A549 (cell line): Measurements from ENCODE around the gene CFAP97. TPM values are rescaled to one million over a fixed set of nuclear protein-coding genes. Genes with fewer than 3 reads are reported as not detected.

Source experiments
- ATAC-seq, 2 experiments: fragments of 200-7000 bp in 1 of 2; fragments of >200 bp in 1 of 2; cut with Nextera tagmentation in 1 of 2; cut with Tn5 transposase in 1 of 2; 3 replicates each; pipeline versions ENCODE4 v1.8.0 to v1.9.1; 2018 to 2020; ENCODE audit warnings: mild to moderate bottlenecking in 1 of 2, moderate library complexity in 1 of 2
- CTCF ChIA-PET: fragments of 300-600 bp; sonication (Branson Sonifier 250); formaldehyde crosslinking; extraction: SDS; loops from one replicate; lab custom pipeline; 2021; ENCODE audit warnings: antibody characterized with exemption, inconsistent platforms; lab: Yijun Ruan, JAX
- POLR2A ChIA-PET: fragments of 350-600 bp; formaldehyde crosslinking; extraction: SDS; loops from one replicate; lab custom pipeline; 2021; ENCODE audit warnings: antibody characterized with exemption, inconsistent platforms; lab: Yijun Ruan, JAX
- DNase-seq, 2 experiments: peaks; one replicate each; pipeline versions ENCODE4 v3.0.0 to v3.0.0-alpha.2; 2011 to 2016; ENCODE audit warnings: low read depth in 1 of 2, low spot score in 1 of 2
- FAIRE-seq: peaks from 2 replicates; lab custom pipeline; 2011; peaks lifted over from hg19 to GRCh38; lab: Jason Lieb, UNC
- H3K27ac ChIP-seq, 2 experiments: fragments of >200 bp; sonication (Bioruptor Twin); formaldehyde crosslinking; 3 replicates each; pipeline ENCODE4 v1.5.1; 2016 to 2017
- H3K4me1 ChIP-seq: fragments of >200 bp; sonication (Bioruptor Twin); formaldehyde crosslinking; 3 replicates; pipeline ENCODE4 v1.6.1; 2016
- H3K4me2 ChIP-seq: fragments of >200 bp; sonication (Bioruptor Twin); formaldehyde crosslinking; 3 replicates; pipeline ENCODE4 v1.6.1; 2016
- H3K4me3 ChIP-seq: fragments of >200 bp; sonication (Bioruptor Twin); formaldehyde crosslinking; 3 replicates; pipeline ENCODE4 v1.5.1; 2016
- H3K9me3 ChIP-seq: fragments of >200 bp; sonication (Bioruptor Twin); formaldehyde crosslinking; 3 replicates; pipeline ENCODE4 v1.6.1; 2016
- ATOH8 ChIP-seq: fragments of 250-450 bp; sonication (Bioruptor Pico); IDR thresholded peaks from 2 replicates; pipeline ENCODE4 v1.5.0; 2020; ENCODE audit warnings: low read depth, mild to moderate bottlenecking, moderate library complexity
- BHLHE40 ChIP-seq: IDR thresholded peaks from 2 replicates; pipeline ENCODE4 v1.6.1; 2012; ENCODE audit warnings: low read depth, low read length, inconsistent platforms
- CBX8 ChIP-seq: fragments of 200-600 bp; sonication (generic); IDR thresholded peaks from 2 replicates; pipeline ENCODE4 v1.6.1; 2016
- CHD4 ChIP-seq: fragments of 200-600 bp; sonication (generic); IDR thresholded peaks from 2 replicates; pipeline ENCODE4 v1.6.1; 2016; ENCODE audit warnings: antibody characterized with exemption, mild to moderate bottlenecking, borderline replicate concordance
- EHF ChIP-seq: fragments of 250-450 bp; sonication (Bioruptor Pico); IDR thresholded peaks from 2 replicates; pipeline ENCODE4 v1.5.0; 2020; ENCODE audit warnings: mild to moderate bottlenecking
- EP300 ChIP-seq, 2 experiments: fragments of >200 bp; sonication (Bioruptor Twin); formaldehyde crosslinking; IDR thresholded peaks; 2 replicates in 1 of 2; 3 replicates in 1 of 2; pipeline ENCODE4 v1.6.1; 2016 to 2017
- FOSL2 ChIP-seq, 2 experiments: fragments of 450-650 bp in 1 of 2; fragments of >200 bp in 1 of 2; sonication (Bioruptor Twin) in 1 of 2; formaldehyde crosslinking; IDR thresholded peaks; 2 replicates each; pipeline versions ENCODE4 v1.5.0 to v1.6.1; 2016 to 2020; ENCODE audit warnings: mild to moderate bottlenecking in 1 of 2, moderate library complexity in 1 of 2
- FOXS1 ChIP-seq: fragments of 250-450 bp; sonication (Bioruptor Pico); IDR thresholded peaks from 2 replicates; pipeline ENCODE4 v1.5.0; 2020; ENCODE audit warnings: mild to moderate bottlenecking, moderate library complexity
- HEYL ChIP-seq: fragments of 250-450 bp; sonication (Bioruptor Pico); IDR thresholded peaks from 2 replicates; pipeline ENCODE4 v1.8.0; 2021; ENCODE audit warnings: mild to moderate bottlenecking, moderate library complexity
- HMGXB4 ChIP-seq: fragments of 250-450 bp; sonication (Bioruptor Pico); IDR thresholded peaks from 2 replicates; pipeline ENCODE4 v1.5.0; 2021; ENCODE audit warnings: mild to moderate bottlenecking, moderate library complexity, borderline replicate concordance
- HOXA7 ChIP-seq: fragments of 250-450 bp; sonication (Bioruptor Pico); IDR thresholded peaks from 2 replicates; pipeline ENCODE4 v1.5.0; 2020; ENCODE audit warnings: mild to moderate bottlenecking, moderate library complexity
- HOXB13 ChIP-seq: fragments of 250-450 bp; sonication (Bioruptor Pico); IDR thresholded peaks from 2 replicates; pipeline ENCODE4 v1.5.0; 2020; ENCODE audit warnings: low read depth, mild to moderate bottlenecking, moderate library complexity
- KDM1A ChIP-seq: fragments of 200-600 bp; sonication (generic); IDR thresholded peaks from 2 replicates; pipeline ENCODE4 v1.6.1; 2016; ENCODE audit warnings: low read depth, mild to moderate bottlenecking
- MAZ ChIP-seq: fragments of 150-350 bp; IDR thresholded peaks from 2 replicates; pipeline ENCODE4 v1.6.1; 2014; ENCODE audit warnings: antibody characterized with exemption, low read depth, low read length, borderline replicate concordance
- NPAS2 ChIP-seq: fragments of 250-450 bp; sonication (Bioruptor Pico); IDR thresholded peaks from 2 replicates; pipeline ENCODE4 v1.8.0; 2022; ENCODE audit warnings: mild to moderate bottlenecking, moderate library complexity, borderline replicate concordance
- NR3C1 ChIP-seq: fragments of >200 bp; sonication (Bioruptor Twin); formaldehyde crosslinking; IDR thresholded peaks from 3 replicates; pipeline ENCODE4 v1.6.1; 2017
- POLR2A ChIP-seq: IDR thresholded peaks from 2 replicates; pipeline ENCODE4 v1.6.1; 2012; ENCODE audit warnings: mild to moderate bottlenecking, low read length
- POLR2AphosphoS2 ChIP-seq: conservative IDR thresholded peaks from 2 replicates; pipeline ENCODE4 v1.6.1; 2012; ENCODE audit warnings: low read length, improper control_type of control experiment, inconsistent platforms
- RNF2 ChIP-seq: fragments of 200-600 bp; sonication (generic); IDR thresholded peaks from 2 replicates; pipeline ENCODE4 v1.6.1; 2016; ENCODE audit warnings: low read depth, mild to moderate bottlenecking, antibody characterized with exemption, moderate library complexity, borderline replicate concordance
- SREBF2 ChIP-seq: fragments of 450-650 bp; IDR thresholded peaks from 2 replicates; pipeline ENCODE4 v1.6.1; 2014; ENCODE audit warnings: mild to moderate bottlenecking, moderate library complexity
- TP53 ChIP-seq: fragments of 250-450 bp; sonication (Bioruptor Pico); IDR thresholded peaks from 2 replicates; pipeline ENCODE4 v1.5.0; 2021; ENCODE audit warnings: mild to moderate bottlenecking, moderate library complexity
- WGBS: methylation state at CpG from one replicate; pipeline ENCODE4 v1.1.6; 2017; ENCODE audit errors: missing lambda C conversion rate; 5-methylcytosine and 5-hydroxymethylcytosine counted together
- polyA plus RNA-seq, 4 experiments: library from polyadenylated mRNA; depleted of rRNA in 3 of 4; stranded (reverse); fragments of >200 nt; fragmentation: RNase III in 1 of 4; extraction: RNeasy Plus Mini Kit Qiagen cat#74134 plus additional on column Dnase treatment in 1 of 4; gene quantifications; 2 replicates in 3 of 4; 3 replicates in 1 of 4; pipeline ENCODE4 v1.2.3, GENCODE V29; 2011 to 2017
- TF ChIP-seq, protein P1 (sequence below): IDR thresholded peaks from 2 replicates; pipeline ENCODE4 v1.6.1; 2012
- TF ChIP-seq, protein P2 (sequence below): fragments of >200 bp; sonication (Bioruptor Twin); formaldehyde crosslinking; IDR thresholded peaks from 3 replicates; pipeline ENCODE4 v1.5.1; 2016

Gene CFAP97
- polyA plus RNA-seq, 2 of the 4 experiments (the other 2 are of a cell fraction), result 15.8 to 48.2 TPM

- FAIRE-seq (no peak), ATAC-seq (no peak), DNase-seq (no peak)
- no peak for TF ChIP-seq HEYL (CRISPR knock-in tag)
- no peak for TF ChIP-seq FOSL2 (IDR thresholded peaks at IDR 0.05)
- TF ChIP-seq FOSL2 (CRISPR knock-in tag; IDR thresholded peaks at IDR 0.05), result no peak
- TF ChIP-seq HOXB13 (CRISPR knock-in tag), result no peak
- no peak for TF ChIP-seq CBX8
- no peak for TF ChIP-seq MAZ
- no peak for TF ChIP-seq HMGXB4 (CRISPR knock-in tag)
- no peak for TF ChIP-seq ATOH8 (CRISPR knock-in tag)
- TF ChIP-seq NR3C1, result no peak
- no peak for TF ChIP-seq NPAS2 (CRISPR knock-in tag)
- TF ChIP-seq, protein P1, sequence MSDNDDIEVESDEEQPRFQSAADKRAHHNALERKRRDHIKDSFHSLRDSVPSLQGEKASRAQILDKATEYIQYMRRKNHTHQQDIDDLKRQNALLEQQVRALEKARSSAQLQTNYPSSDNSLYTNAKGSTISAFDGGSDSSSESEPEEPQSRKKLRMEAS, result no peak
- TF ChIP-seq CHD4, result no peak
- TF ChIP-seq, protein P2, sequence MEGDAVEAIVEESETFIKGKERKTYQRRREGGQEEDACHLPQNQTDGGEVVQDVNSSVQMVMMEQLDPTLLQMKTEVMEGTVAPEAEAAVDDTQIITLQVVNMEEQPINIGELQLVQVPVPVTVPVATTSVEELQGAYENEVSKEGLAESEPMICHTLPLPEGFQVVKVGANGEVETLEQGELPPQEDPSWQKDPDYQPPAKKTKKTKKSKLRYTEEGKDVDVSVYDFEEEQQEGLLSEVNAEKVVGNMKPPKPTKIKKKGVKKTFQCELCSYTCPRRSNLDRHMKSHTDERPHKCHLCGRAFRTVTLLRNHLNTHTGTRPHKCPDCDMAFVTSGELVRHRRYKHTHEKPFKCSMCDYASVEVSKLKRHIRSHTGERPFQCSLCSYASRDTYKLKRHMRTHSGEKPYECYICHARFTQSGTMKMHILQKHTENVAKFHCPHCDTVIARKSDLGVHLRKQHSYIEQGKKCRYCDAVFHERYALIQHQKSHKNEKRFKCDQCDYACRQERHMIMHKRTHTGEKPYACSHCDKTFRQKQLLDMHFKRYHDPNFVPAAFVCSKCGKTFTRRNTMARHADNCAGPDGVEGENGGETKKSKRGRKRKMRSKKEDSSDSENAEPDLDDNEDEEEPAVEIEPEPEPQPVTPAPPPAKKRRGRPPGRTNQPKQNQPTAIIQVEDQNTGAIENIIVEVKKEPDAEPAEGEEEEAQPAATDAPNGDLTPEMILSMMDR, result no peak
- H3K4me1 ChIP-seq, result no peaks in the 10 kb centered on the region
- H3K9me3 ChIP-seq, result no peaks in the 10 kb centered on the region
- no peak overlapping the region for H3K27ac ChIP-seq
- 94% methylated on average over 7 of the region's 7 CpGs for WGBS
- no peak overlapping the region for H3K4me3 ChIP-seq
- CTCF ChIA-PET, result no interaction called here
- H3K4me2 ChIP-seq, result no peak overlapping the region
- POLR2A ChIA-PET, result no interaction called here
Measured at GRCh38 chr4:185118876-185119275, 84.9 kb downstream of the CFAP97 start.

DNA sequence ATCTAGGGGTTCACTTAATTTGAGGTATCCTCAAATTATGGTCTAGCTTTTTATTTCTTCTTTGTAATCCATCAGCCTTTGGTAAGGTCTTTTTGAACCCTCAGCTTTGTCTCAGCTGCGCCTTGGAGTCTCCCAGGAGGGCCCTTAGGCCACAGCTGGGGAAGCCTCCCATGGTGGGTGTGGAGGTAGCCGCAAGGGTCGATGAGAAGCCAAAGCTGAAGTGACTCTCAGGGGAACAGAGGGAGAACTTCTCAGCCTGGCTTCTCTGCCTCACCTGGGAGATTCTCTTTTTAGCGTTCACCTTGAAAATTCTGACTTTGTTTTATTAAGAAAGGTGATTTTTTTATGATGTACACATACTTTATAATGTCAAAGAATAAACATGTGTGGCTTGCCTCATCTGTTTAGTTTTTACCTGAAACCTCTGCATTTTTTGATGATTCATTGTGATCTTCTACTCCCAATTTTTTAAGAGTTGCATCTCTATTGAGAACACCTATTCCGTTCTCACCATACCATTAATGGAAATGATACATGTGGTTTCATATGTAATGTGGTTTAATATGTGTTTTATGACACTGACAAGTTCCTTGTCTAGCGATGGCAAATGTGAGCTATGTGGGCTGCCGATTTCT lies 86.4 kb downstream of the CFAP97 start:
- no peak for FAIRE-seq
- CTCF ChIA-PET, result interaction anchor here (0.7 kb wide), 2 partner anchors 9 to 21 kb away, joined by 3 to 4 read pairs; no protein-coding TSS in a partner anchor
- no peak overlapping the region for H3K4me3 ChIP-seq

More for the DNA sequence above, 86.4 kb downstream of the CFAP97 start:
- POLR2A ChIA-PET, result no interaction called here
- no peak for ATAC-seq
- no peak for TF ChIP-seq KDM1A
- TF ChIP-seq RNF2, result no peak
- TF ChIP-seq EP300 (IDR thresholded peaks at IDR 0.05), result no peak
- no peak for TF ChIP-seq NPAS2 (CRISPR knock-in tag)
- no peak for TF ChIP-seq SREBF2
- no peak for TF ChIP-seq POLR2AphosphoS2
- no peak for TF ChIP-seq EHF (CRISPR knock-in tag)
- no peak for TF ChIP-seq HOXA7 (CRISPR knock-in tag)
- TF ChIP-seq BHLHE40, result no peak
- TF ChIP-seq POLR2A, result no peak
- TF ChIP-seq FOXS1 (CRISPR knock-in tag), result no peak
- TF ChIP-seq, protein P2, result no peak
- no peak for TF ChIP-seq TP53 (CRISPR knock-in tag)
- H3K4me2 ChIP-seq, result no peak overlapping the region
- no peaks in the 10 kb centered on the region for H3K9me3 ChIP-seq
- H3K27ac ChIP-seq, result no peak overlapping the region
- no peak for DNase-seq
- peaks cover 4% of the 10 kb centered on the region; the same call in 2 of the 3 replicates for H3K4me1 ChIP-seq
- 90% methylated on average over 7 of the region's 7 CpGs for WGBS
